SK-N-SH (cell line): ENCODE data around the gene KPNB1. TPM values are rescaled to one million over a fixed set of nuclear protein-coding genes. Genes with fewer than 3 reads are reported as not detected.

ENCODE experiments used
- CTCF ChIA-PET: fragments of 300-600, 350-600 bp; formaldehyde crosslinking; extraction: SDS; loops from one replicate; lab custom pipeline; 2021; lab: Yijun Ruan, JAX
- POLR2A ChIA-PET: fragments of 350-600 bp; sonication (Branson Sonifier 250); formaldehyde crosslinking; extraction: SDS; loops from one replicate; lab custom pipeline; 2020; ENCODE audit warnings: antibody characterized with exemption, inconsistent platforms; lab: Yijun Ruan, JAX
- DNase-seq: peaks from one replicate; pipeline ENCODE4 v3.0.0; 2012
- H2AFZ ChIP-seq: fragments of 200-600 bp; sonication (generic); 2 replicates; pipeline ENCODE4 v1.8.1; 2016; ENCODE audit warnings: antibody characterized with exemption, mild to moderate bottlenecking, low read depth
- H3F3A ChIP-seq: fragments of 200-600 bp; sonication (generic); replicated peaks from 2 replicates; pipeline ENCODE3; 2016; ENCODE audit warnings: antibody characterized with exemption, mild to moderate bottlenecking; ENCODE audit not compliant: insufficient read depth
- H3K27ac ChIP-seq, 2 experiments: fragments of 200-500 bp in 1 of 2; fragments of 200-600 bp in 1 of 2; sonication (Bioruptor generic) in 1 of 2; sonication (generic), shearing (Covaris generic) in 1 of 2; 2 replicates each; pipeline versions ENCODE4 v1.5.1 to v1.6.1; 2014 to 2016; ENCODE audit warnings: low read depth in 2 of 2, inconsistent platforms in 1 of 2, low read length in 1 of 2, mild to moderate bottlenecking in 1 of 2, mixed read lengths in 1 of 2
- H3K27me3 ChIP-seq: fragments of 200-600 bp; sonication (generic), shearing (Covaris generic); 2 replicates; pipeline ENCODE4 v1.6.1; 2016; ENCODE audit warnings: mixed run types; ENCODE audit not compliant: insufficient read depth
- H3K36me3 ChIP-seq, 2 experiments: fragments of 200-500 bp in 1 of 2; fragments of 200-600 bp in 1 of 2; sonication (Bioruptor generic) in 1 of 2; sonication (generic) in 1 of 2; replicated peaks in 1 of 2; 2 replicates each; pipeline versions ENCODE3 to v1.5.1; 2014 to 2016; ENCODE audit warnings: low read length in 1 of 2, mild to moderate bottlenecking in 1 of 2; ENCODE audit not compliant: insufficient read depth in 2 of 2, control insufficient read depth in 1 of 2
- H3K4me1 ChIP-seq, 2 experiments: fragments of 200-500 bp in 1 of 2; fragments of 200-600 bp in 1 of 2; sonication (Bioruptor generic) in 1 of 2; sonication (generic), shearing (Covaris generic) in 1 of 2; 2 replicates each; pipeline versions ENCODE4 v1.5.1 to v1.6.1; 2014 to 2016; ENCODE audit warnings: low read depth in 1 of 2, low read length in 1 of 2, mixed run types in 1 of 2; ENCODE audit not compliant: insufficient read depth in 2 of 2, control insufficient read depth in 1 of 2
- H3K4me2 ChIP-seq: fragments of 200-600 bp; sonication (generic), shearing (Covaris generic); 2 replicates; pipeline ENCODE4 v1.6.1; 2017; ENCODE audit warnings: mixed run types
- H3K4me3 ChIP-seq, 2 experiments: fragments of 200-500 bp in 1 of 2; fragments of 200-600 bp in 1 of 2; sonication (Bioruptor generic) in 1 of 2; sonication (generic), shearing (Covaris generic) in 1 of 2; 2 replicates each; pipeline versions ENCODE4 v1.5.1 to v1.8.1; 2014 to 2016; ENCODE audit warnings: low read depth in 2 of 2, inconsistent platforms in 1 of 2, low read length in 1 of 2, mild to moderate bottlenecking in 1 of 2, mixed read lengths in 1 of 2, moderate library complexity in 1 of 2
- H3K79me2 ChIP-seq: fragments of 200-600 bp; sonication (generic); 2 replicates; pipeline ENCODE4 v1.8.1; 2017; ENCODE audit warnings: mild to moderate bottlenecking; ENCODE audit not compliant: insufficient read depth
- H3K9ac ChIP-seq: fragments of 200-600 bp; sonication (generic); 2 replicates; pipeline ENCODE4 v1.6.1; 2017; ENCODE audit warnings: mixed run types
- H3K9me2 ChIP-seq: fragments of 200-600 bp; sonication (generic); 2 replicates; pipeline ENCODE4 v1.6.1; 2017; ENCODE audit warnings: mixed run types
- H3K9me3 ChIP-seq: fragments of 200-600 bp; sonication (generic); 2 replicates; pipeline ENCODE4 v1.6.1; 2017; ENCODE audit warnings: mixed run types, mild to moderate bottlenecking, moderate library complexity
- H4K20me1 ChIP-seq: fragments of 200-600 bp; sonication (generic); 2 replicates; pipeline ENCODE4 v1.6.1; 2017; ENCODE audit warnings: mild to moderate bottlenecking, mixed run types; ENCODE audit not compliant: insufficient read depth
- CTCF ChIP-seq: fragments of 200-600 bp; sonication (generic); IDR thresholded peaks from 2 replicates; pipeline ENCODE4 v1.6.1; 2017; ENCODE audit warnings: antibody characterized with exemption, mild to moderate bottlenecking, moderate library complexity
- FOSL2 ChIP-seq: IDR thresholded peaks from 2 replicates; pipeline ENCODE4 v1.4.0; 2012; ENCODE audit warnings: low read depth, mild to moderate bottlenecking, moderate library complexity, borderline replicate concordance
- FOXJ3 ChIP-seq: sonication (generic); formaldehyde crosslinking; IDR thresholded peaks from 2 replicates; pipeline ENCODE4 v1.5.1; 2020; ENCODE audit warnings: mild to moderate bottlenecking, missing genetic modification reagents
- FOXM1 ChIP-seq: IDR thresholded peaks from 2 replicates; pipeline ENCODE4 v1.4.0; 2012; ENCODE audit warnings: low read depth, mild to moderate bottlenecking
- PBX3 ChIP-seq: IDR thresholded peaks from 2 replicates; pipeline ENCODE4; 2012
- POLR2AphosphoS5 ChIP-seq: IDR thresholded peaks from 2 replicates; pipeline ENCODE4 v1.6.1; 2012; ENCODE audit warnings: low read depth, low read length
- SIN3A ChIP-seq: IDR thresholded peaks from 2 replicates; pipeline ENCODE4 v1.6.1; 2012; ENCODE audit warnings: low read depth, mild to moderate bottlenecking, low read length, moderate library complexity, borderline replicate concordance
- TEAD4 ChIP-seq: IDR thresholded peaks from 2 replicates; pipeline ENCODE4 v1.4.0; 2012; ENCODE audit warnings: mild to moderate bottlenecking, borderline replicate concordance; ENCODE audit not compliant: insufficient read depth
- USF2 ChIP-seq: fragments of 150-350 bp; IDR thresholded peaks from 2 replicates; pipeline ENCODE4 v1.6.1; 2017; ENCODE audit warnings: antibody characterized with exemption, low read length, low read depth, borderline replicate concordance
- WGBS: methylation state at CpG from one replicate; pipeline ENCODE4 v1.1.6; 2017; ENCODE audit warnings: low lambda C conversion rate; 5-methylcytosine and 5-hydroxymethylcytosine counted together
- polyA plus RNA-seq, 3 experiments: library from polyadenylated mRNA; depleted of rRNA; stranded (reverse); fragments of >200 nt; gene quantifications; 2 replicates each; pipeline ENCODE4 v1.2.3, GENCODE V29; 2012

Gene KPNB1
- polyA plus RNA-seq, 1 of the 3 experiments (the other 2 are of a cell fraction) = 89.5 TPM

- CTCF ChIA-PET = interaction anchor here (0.6 to 6.4 kb wide), 10 partner anchors 8 to 289 kb away, joined by 3 to 73 read pairs (median 4); no protein-coding TSS in a partner anchor
- no peak overlapping the region for H3K4me2 ChIP-seq
- 91% methylated on average over 1 of the region's 1 CpG for WGBS
Observed at GRCh38 chr17:47605011-47605410, 44.7 kb upstream of the KPNB1 start.

GRCh38 chr17:47607481-47607880 is 42.2 kb upstream of the KPNB1 start:
- H3K4me2 ChIP-seq = no peak overlapping the region
- no peak overlapping the region for H3K4me3 ChIP-seq
- DNase-seq = no peak
- H3K79me2 ChIP-seq = peaks cover 4% of the 10 kb centered on the region
- H3K9me2 ChIP-seq = no peaks in the 10 kb centered on the region
- peaks cover 50 to 69% of the 10 kb centered on the region in 2 experiments for H3K36me3 ChIP-seq
- peaks cover 29% of the 10 kb centered on the region for H3F3A ChIP-seq
- no peak overlapping the region for H3K9ac ChIP-seq
- no peak for TF ChIP-seq SIN3A
- no peak for TF ChIP-seq FOSL2
- TF ChIP-seq TEAD4 = no peak
- H3K4me1 ChIP-seq = peaks cover 11 to 15% of the 10 kb centered on the region in 2 experiments; a peak in 3 of 4 replicates
- ChIA-PET CTCF (interaction anchor here (1.2 to 6.4 kb wide), 4 partner anchors 8 to 378 kb away, joined by 3 to 73 read pairs (median 6); no protein-coding TSS in a partner anchor), POLR2A (interaction anchor here (0.9 kb wide), 1 partner anchor 58 kb away, joined by 5 read pairs; no protein-coding TSS in a partner anchor)
- no peaks in the 10 kb centered on the region for H3K27me3 ChIP-seq
- WGBS = 100% methylated on average over 3 of the region's 3 CpGs
- no peak overlapping the region for H3K27ac ChIP-seq
- no peak overlapping the region for H2AFZ ChIP-seq
- H3K9me3 ChIP-seq = no peaks in the 10 kb centered on the region
- no peaks in the 10 kb centered on the region; the same call in 1 of the 2 replicates for H4K20me1 ChIP-seq

More at GRCh38 chr17:47605011-47605410, 44.7 kb upstream of the KPNB1 start:
- Histone ChIP-seq H4K20me1 (no peaks in the 10 kb centered on the region; the same call in 1 of the 2 replicates), H3K4me1 (peaks cover 11 to 15% of the 10 kb centered on the region in 2 experiments; a peak in 3 of 4 replicates), H3K9me2 (no peaks in the 10 kb centered on the region), H3K9ac (no peak overlapping the region; the same call in 1 of the 2 replicates), H3K27me3 (no peaks in the 10 kb centered on the region), H3K27ac (peak overlapping the region; percentile 7 to 49), H3K36me3 (peaks cover 65 to 77% of the 10 kb centered on the region in 2 experiments), H3K4me3 (no peak overlapping the region), H3F3A (peaks cover 25% of the 10 kb centered on the region), H3K9me3 (no peaks in the 10 kb centered on the region), H2AFZ (no peak overlapping the region), H3K79me2 (no peaks in the 10 kb centered on the region; the same call in 1 of the 2 replicates)
- TF ChIP-seq CTCF (no peak), PBX3 (no peak), TEAD4 (no peak), USF2 (no peak), FOXM1 (no peak), FOXJ3 (CRISPR knock-in tag) (no peak), POLR2AphosphoS5 (no peak)
- POLR2A ChIA-PET = no interaction called here
- no peak for DNase-seq
